T-cell (primary cell): ENCODE data around the gene SCGB1C2. TPM values are rescaled to one million over a fixed set of nuclear protein-coding genes. Genes with fewer than 3 reads are reported as not detected.

Experiments used
- ATAC-seq, 4 experiments: fragments of 200-7000 bp in 3 of 4; fragments of 150-1000 bp in 1 of 4; cut with Tn5 transposase; replicated peaks in 1 of 4; 1 replicate in 3 of 4; 2 replicates in 1 of 4; pipeline ENCODE4 v1.10.0; 2021; ENCODE audit warnings: moderate library complexity in 3 of 4, mild to moderate bottlenecking in 2 of 4, moderate number of reproducible peaks in 1 of 4
- CTCF ChIA-PET, 2 donors: fragments of 300-600 bp; sonication (Branson Sonifier 250); formaldehyde crosslinking; loops; one replicate each; lab custom pipeline; 2022; ENCODE audit warnings: antibody characterized with exemption in 2 of 2; lab: Charles Lee
- POLR2A ChIA-PET, 2 donors: fragments of 300-600 bp; sonication (Branson Sonifier 250); formaldehyde crosslinking; loops; one replicate each; lab custom pipeline; 2022; ENCODE audit warnings: antibody characterized with exemption in 2 of 2; lab: Charles Lee
- DNase-seq, 35 experiments: peaks; one replicate each; pipeline versions ENCODE4 v3.0.0 to v3.0.0-alpha.2; 2013 to 2023
- H3K27ac ChIP-seq: one replicate; pipeline ENCODE4 v1.5.1; 2013; ENCODE audit warnings: low read length
- H3K27me3 ChIP-seq, 2 experiments: replicated peaks in 1 of 2; 1 replicate in 1 of 2; 2 replicates in 1 of 2; pipeline versions ENCODE4 v1.6.1 to v1.7.0; 2013; ENCODE audit warnings: low read length in 1 of 2, mixed read lengths in 1 of 2; ENCODE audit not compliant: control insufficient read depth in 2 of 2, insufficient read depth in 2 of 2; ENCODE audit errors: extremely low read depth in 1 of 2
- H3K36me3 ChIP-seq, 2 donors: 1 replicate in 1 of 2; 2 replicates in 1 of 2; pipeline versions ENCODE4 v1.6.1 to v1.7.0; 2013; ENCODE audit warnings: low read length in 1 of 2; ENCODE audit not compliant: control insufficient read depth in 2 of 2, insufficient read depth in 1 of 2; ENCODE audit errors: extremely low read depth in 1 of 2
- H3K4me1 ChIP-seq, 2 experiments: 1 replicate in 1 of 2; 2 replicates in 1 of 2; pipeline versions ENCODE4 v1.6.1 to v1.7.0; 2013; ENCODE audit warnings: low read length in 2 of 2, mixed read lengths in 1 of 2; ENCODE audit not compliant: insufficient read depth in 2 of 2, control insufficient read depth in 1 of 2; ENCODE audit errors: extremely low read depth in 1 of 2
- H3K4me3 ChIP-seq, 2 donors: 1 replicate in 1 of 2; 2 replicates in 1 of 2; pipeline versions ENCODE4 v1.5.1 to v1.7.0; 2013; ENCODE audit warnings: mild to moderate bottlenecking in 2 of 2, low read length in 1 of 2, moderate library complexity in 1 of 2; ENCODE audit not compliant: control insufficient read depth in 1 of 2; ENCODE audit errors: extremely low read depth in 1 of 2
- H3K9me3 ChIP-seq: 2 replicates; pipeline ENCODE4 v1.7.0; 2013
- H3K27ac Mint-ChIP-seq, 2 donors: one replicate each; pipeline ENCODE4 v1.8.0; 2020 to 2021; ENCODE audit warnings: mild to moderate bottlenecking in 2 of 2, mixed read lengths in 2 of 2
- H3K27me3 Mint-ChIP-seq, 2 donors: one replicate each; pipeline ENCODE4 v1.8.0; 2021 to 2022; ENCODE audit warnings: mixed read lengths in 2 of 2
- H3K36me3 Mint-ChIP-seq: one replicate; pipeline ENCODE4 v1.8.0; 2021; ENCODE audit warnings: mixed read lengths
- H3K4me1 Mint-ChIP-seq, 3 donors: one replicate each; pipeline ENCODE4 v1.8.0; 2020 to 2022; ENCODE audit warnings: mixed read lengths in 3 of 3, mild to moderate bottlenecking in 1 of 3
- H3K4me3 Mint-ChIP-seq, 3 donors: one replicate each; pipeline ENCODE4 v1.8.0; 2020 to 2022; ENCODE audit warnings: mild to moderate bottlenecking in 3 of 3, mixed read lengths in 3 of 3, moderate library complexity in 3 of 3
- H3K9me3 Mint-ChIP-seq, 3 donors: one replicate each; pipeline ENCODE4 v1.8.0; 2020 to 2022; ENCODE audit warnings: mixed read lengths in 3 of 3
- WGBS: methylation state at CpG from one replicate; pipeline ENCODE4 v1.1.5; 2013; ENCODE audit warnings: missing lambda C conversion rate; ENCODE audit not compliant: insufficient coverage; 5-methylcytosine and 5-hydroxymethylcytosine counted together
- total RNA-seq, 35 experiments: library from RNA in 6 of 35; stranded (reverse) in 6 of 35; fragments of 120-200 nt in 1 of 35; gene quantifications; one replicate each; pipeline versions ENCODE4 v1.2.1 to v1.2.4 and lab custom pipeline; 2013 to 2026

SCGB1C2 gene
- total RNA-seq, 5 donors from 2014 or later (not counting 1 experiment from before 2014, with no cell fraction given): not detected

GRCh38 chr17:144936-145670 lies 7.7 kb downstream of the SCGB1C2 start:
- H3K4me3 ChIP-seq: no peak overlapping the region
- WGBS: 69% methylated on average over 6 of the region's 7 CpGs
- Mint-ChIP-seq H3K36me3 (no peaks in the 10 kb centered on the region), H3K9me3 (no peaks in the 10 kb centered on the region), H3K27me3 (peaks cover 0 to 3% of the 10 kb centered on the region in 2 donors), H3K4me3 (no peak overlapping the region), H3K27ac (no peak overlapping the region), H3K4me1 (peaks cover 0 to 3% (median 1%) of the 10 kb centered on the region in 3 donors)
- peaks cover 2 to 11% of the 10 kb centered on the region in 2 experiments for H3K27me3 ChIP-seq
- peaks cover 0 to 3% of the 10 kb centered on the region in 2 experiments for H3K4me1 ChIP-seq
- no peaks in the 10 kb centered on the region for H3K9me3 ChIP-seq
- DNase-seq: peak in 2 of 35 experiments; percentile 0 to 17
- no peak for ATAC-seq
- H3K27ac ChIP-seq: no peak overlapping the region
- CTCF ChIA-PET: interaction anchor here in 1 of 2 donors (1.3 kb wide), 1 partner anchor 560 kb away, joined by 4 read pairs; no protein-coding TSS in a partner anchor
- no peaks in the 10 kb centered on the region for H3K36me3 ChIP-seq
- POLR2A ChIA-PET: no interaction called here

GRCh38 chr17:145671-146541 lies 8.5 kb downstream of the SCGB1C2 start:
- no peaks in the 10 kb centered on the region for H3K9me3 ChIP-seq
- DNase-seq: peak in 2 of 35 experiments; percentile 0 to 12
- Mint-ChIP-seq H3K9me3 (no peaks in the 10 kb centered on the region), H3K4me3 (no peak overlapping the region), H3K27ac (no peak overlapping the region), H3K27me3 (peaks cover 0 to 3% of the 10 kb centered on the region in 2 donors), H3K36me3 (no peaks in the 10 kb centered on the region), H3K4me1 (peaks cover 0 to 3% (median 1%) of the 10 kb centered on the region in 3 donors)
- H3K36me3 ChIP-seq: no peaks in the 10 kb centered on the region
- WGBS: 81% methylated on average over 13 of the region's 16 CpGs
- H3K4me3 ChIP-seq: no peak overlapping the region
- CTCF ChIA-PET: no interaction called here
- H3K4me1 ChIP-seq: peaks cover 0 to 3% of the 10 kb centered on the region in 2 experiments
- H3K27me3 ChIP-seq: peaks cover 2 to 11% of the 10 kb centered on the region in 2 experiments
- ATAC-seq: no peak
- no peak overlapping the region for H3K27ac ChIP-seq
- POLR2A ChIA-PET: no interaction called here

- H3K4me3 ChIP-seq: no peak overlapping the region
- peak in 2 of 35 experiments; percentile 0 to 8 for DNase-seq
- H3K27ac Mint-ChIP-seq: no peak overlapping the region
- no peaks in the 10 kb centered on the region for H3K36me3 Mint-ChIP-seq
- no peak for ATAC-seq
- no peaks in the 10 kb centered on the region for H3K9me3 ChIP-seq
- peaks cover 0 to 3% (median 1%) of the 10 kb centered on the region in 3 donors for H3K4me1 Mint-ChIP-seq
- no peak overlapping the region for H3K4me3 Mint-ChIP-seq
- peaks cover 0 to 3% of the 10 kb centered on the region in 2 donors for H3K27me3 Mint-ChIP-seq
- no peak overlapping the region for H3K27ac ChIP-seq
- peaks cover 2 to 11% of the 10 kb centered on the region in 2 experiments for H3K27me3 ChIP-seq
- ChIA-PET POLR2A (no interaction called here), CTCF (no interaction called here)
- no peaks in the 10 kb centered on the region for H3K36me3 ChIP-seq
- 89% methylated on average over 7 of the region's 10 CpGs for WGBS
- H3K9me3 Mint-ChIP-seq: no peaks in the 10 kb centered on the region
- H3K4me1 ChIP-seq: peaks cover 0 to 3% of the 10 kb centered on the region in 2 experiments
These were observed 9.2 kb downstream of the SCGB1C2 start for GRCh38 chr17:146546-146945.

- H3K4me1 Mint-ChIP-seq: peaks cover 0 to 3% (median 1%) of the 10 kb centered on the region in 3 donors
- H3K27me3 Mint-ChIP-seq: peaks cover 0 to 3% of the 10 kb centered on the region in 2 donors
- no peak overlapping the region for H3K27ac Mint-ChIP-seq
- H3K36me3 ChIP-seq: no peaks in the 10 kb centered on the region
- H3K4me3 Mint-ChIP-seq: no peak overlapping the region
- H3K9me3 Mint-ChIP-seq: no peaks in the 10 kb centered on the region
- H3K4me3 ChIP-seq: no peak overlapping the region
- peaks cover 0 to 3% of the 10 kb centered on the region in 2 experiments for H3K4me1 ChIP-seq
- H3K9me3 ChIP-seq: no peaks in the 10 kb centered on the region
- ChIA-PET CTCF (no interaction called here), POLR2A (no interaction called here)
- WGBS: 81% methylated on average over 25 of the region's 27 CpGs
- no peaks in the 10 kb centered on the region for H3K36me3 Mint-ChIP-seq
- no peak overlapping the region for H3K27ac ChIP-seq
- H3K27me3 ChIP-seq: peaks cover 2 to 14% of the 10 kb centered on the region in 2 experiments
- no peak for ATAC-seq
- DNase-seq: peak in 2 of 35 experiments; percentile 0 to 22
These were observed 9.8 kb downstream of the SCGB1C2 start for GRCh38 chr17:146983-147761.

GRCh38 chr17:147796-148740 lies 10.7 kb downstream of the SCGB1C2 start:
- Mint-ChIP-seq H3K9me3 (no peaks in the 10 kb centered on the region), H3K4me1 (peaks cover 0 to 3% (median 1%) of the 10 kb centered on the region in 3 donors), H3K36me3 (no peaks in the 10 kb centered on the region), H3K27ac (no peak overlapping the region), H3K4me3 (no peak overlapping the region), H3K27me3 (peaks cover 0 to 3% of the 10 kb centered on the region in 2 donors)
- no peaks in the 10 kb centered on the region for H3K36me3 ChIP-seq
- ChIA-PET POLR2A (no interaction called here), CTCF (interaction anchor here (0.6 to 1.2 kb wide), 2 partner anchors 11 to 13 kb away, joined by 3 read pairs; no protein-coding TSS in a partner anchor)
- no peak overlapping the region for H3K27ac ChIP-seq
- peaks cover 0 to 3% of the 10 kb centered on the region in 2 experiments for H3K4me1 ChIP-seq
- H3K4me3 ChIP-seq: no peak overlapping the region
- DNase-seq (peak in 2 of 35 experiments; percentile 0 to 14), ATAC-seq (no peak)
- no peaks in the 10 kb centered on the region for H3K9me3 ChIP-seq
- WGBS: 88% methylated on average over 15 of the region's 17 CpGs
- peaks cover 2 to 21% of the 10 kb centered on the region in 2 experiments for H3K27me3 ChIP-seq
